Transverse colon (tissue), 4 donors: ENCODE data around the gene RUNX3. TPM values are rescaled to one million over a fixed set of nuclear protein-coding genes. Genes with fewer than 3 reads are reported as not detected.

ENCODE experiments used
- DNase-seq: peaks from one replicate; pipeline ENCODE4 v3.0.0-alpha.2; 2019
- H3K27ac ChIP-seq, 4 donors: fragments of 200-600 bp; sonication (generic); 2 replicates each; pipeline ENCODE4 v1.5.1; 2016 to 2018; ENCODE audit warnings: inconsistent platforms in 4 of 4
- H3K27me3 ChIP-seq: fragments of 200-600 bp; sonication (generic); 2 replicates; pipeline ENCODE4 v1.5.1; 2017; ENCODE audit warnings: inconsistent platforms
- H3K36me3 ChIP-seq, 4 donors: fragments of 200-600 bp; sonication (generic); 2 replicates each; pipeline ENCODE4 v1.5.1; 2017 to 2019; ENCODE audit warnings: inconsistent platforms in 4 of 4
- H3K4me1 ChIP-seq, 4 donors: fragments of 200-600 bp; sonication (generic); 2 replicates each; pipeline ENCODE4 v1.5.1; 2017 to 2020; ENCODE audit warnings: inconsistent platforms in 4 of 4
- H3K4me3 ChIP-seq, 4 donors: fragments of 200-600 bp; sonication (generic); 1 replicate in 1 of 4; 2 replicates in 3 of 4; pipeline versions ENCODE4 v1.5.1 to v1.6.1; 2017 to 2019; ENCODE audit warnings: inconsistent platforms in 4 of 4
- H3K9me3 ChIP-seq, 2 donors: fragments of 200-600 bp; sonication (generic); 2 replicates each; pipeline ENCODE4 v1.5.1; 2017 to 2019; ENCODE audit warnings: inconsistent platforms in 2 of 2
- CTCF ChIP-seq, 5 experiments: fragments of 200-600 bp in 3 of 5; fragments of 450-650 bp in 2 of 5; sonication (generic) in 3 of 5; IDR thresholded peaks; 1 replicate in 2 of 5; 2 replicates in 3 of 5; pipeline ENCODE4 v1.5.1; 2016 to 2017; ENCODE audit warnings: antibody characterized with exemption in 5 of 5, inconsistent platforms in 3 of 5, mild to moderate bottlenecking in 2 of 5, moderate library complexity in 1 of 5
- EP300 ChIP-seq: sonication (generic); formaldehyde crosslinking; IDR thresholded peaks from one replicate; pipeline ENCODE4 v1.6.1; 2017; ENCODE audit warnings: antibody characterized with exemption, low read depth
- POLR2A ChIP-seq: fragments of 450-650 bp; IDR thresholded peaks from one replicate; pipeline ENCODE4 v1.6.1; 2016; ENCODE audit warnings: antibody characterized with exemption, mild to moderate bottlenecking, moderate library complexity
- POLR2AphosphoS5 ChIP-seq, 3 donors: sonication (generic); formaldehyde crosslinking; IDR thresholded peaks; one replicate each; pipeline ENCODE4 v1.6.1; 2016; ENCODE audit warnings: antibody characterized with exemption in 3 of 3
- WGBS, 2 donors: methylation state at CpG; one replicate each; pipeline ENCODE4 v1.1.5; 2018; ENCODE audit warnings: low coverage in 1 of 2; 5-methylcytosine and 5-hydroxymethylcytosine counted together
- in situ Hi-C, 4 donors: fragments of 200-750 bp; cut with MboI; loops; one replicate each; pipeline versions ENCODE4 v1.15.0 to v1.15.1; 2017; ENCODE audit warnings: low sequenced_read_pairs in 3 of 4, low pct_ligation_motif_present in 1 of 4, low pct_unique_long_range_greater_than_20kb in 1 of 4
- intact Hi-C: fragments of 100-400 bp; cut with DNase I; formaldehyde crosslinking; loops from one replicate; pipeline ENCODE4 v1.15.1; 2023; ENCODE audit warnings: low total_unique reads
- total RNA-seq, 4 donors: library from RNA; depleted of rRNA; stranded (reverse); fragments of >200 nt; gene quantifications; one replicate each; pipeline ENCODE4 v1.1.0, GENCODE V29; 2016

Gene RUNX3
- total RNA-seq, 4 donors from 2014 or later = 1.5 to 4.8 (median 3.4) TPM

- Histone ChIP-seq H3K9me3 (no peaks in the 10 kb centered on the region), H3K4me1 (peaks cover 0 to 16% (median 11%) of the 10 kb centered on the region in 4 donors), H3K27ac (no peak overlapping the region), H3K4me3 (no peak overlapping the region), H3K36me3 (no peaks in the 10 kb centered on the region), H3K27me3 (no peaks in the 10 kb centered on the region)
- in situ Hi-C loops = loop anchor here in 1 of 4 donors (10.0 kb wide), 1 partner anchor 46 kb away; no protein-coding TSS in a partner anchor
- peak; percentile 6 for DNase-seq
- WGBS, 2 donors = 67 to 83% methylated on average over 1 to 12 of the region's 12 CpGs
- TF ChIP-seq EP300 = no peak
- TF ChIP-seq CTCF (IDR thresholded peaks at IDR 0.05) = no peak
- no peak for TF ChIP-seq POLR2A
- TF ChIP-seq POLR2AphosphoS5 (IDR thresholded peaks at IDR 0.05) = no peak
- intact Hi-C loops = no loop called here
These were observed 28.9 kb downstream of the RUNX3 start for GRCh38 chr1:24900985-24901781.

GRCh38 chr1:24900486-24900849 lies 29.6 kb downstream of the RUNX3 start:
- Histone ChIP-seq H3K4me1 (peaks cover 0 to 16% (median 11%) of the 10 kb centered on the region in 4 donors), H3K9me3 (no peaks in the 10 kb centered on the region), H3K36me3 (no peaks in the 10 kb centered on the region), H3K27me3 (no peaks in the 10 kb centered on the region), H3K4me3 (no peak overlapping the region), H3K27ac (no peak overlapping the region)
- WGBS, 2 donors = 69% methylated on average over 9 of the region's 9 CpGs; no CpG with 5 or more reads in 1 of the 2 donors
- DNase-seq = peak; percentile 6
- TF ChIP-seq CTCF (IDR thresholded peaks at IDR 0.05) (no peak), EP300 (no peak), POLR2AphosphoS5 (IDR thresholded peaks at IDR 0.05) (no peak)
- in situ Hi-C loops (loop anchor here in 1 of 4 donors (10.0 kb wide), 1 partner anchor 46 kb away; no protein-coding TSS in a partner anchor), intact Hi-C loops (no loop called here)

- TF ChIP-seq EP300 (no peak), POLR2AphosphoS5 (IDR thresholded peaks at IDR 0.05) (no peak), CTCF (IDR thresholded peaks at IDR 0.05) (no peak), POLR2A (no peak)
- H3K27ac ChIP-seq = no peak overlapping the region
- intact Hi-C loops = no loop called here
- H3K36me3 ChIP-seq = no peaks in the 10 kb centered on the region
- H3K4me3 ChIP-seq = no peak overlapping the region
- in situ Hi-C loops = loop anchor here in 1 of 4 donors (10.0 kb wide), 1 partner anchor 45 kb away; no protein-coding TSS in a partner anchor
- WGBS, 2 donors = 70 to 85% methylated on average over 4 to 14 of the region's 14 CpGs
- H3K9me3 ChIP-seq = no peaks in the 10 kb centered on the region
- peak; percentile 4 for DNase-seq
- no peaks in the 10 kb centered on the region for H3K27me3 ChIP-seq
- H3K4me1 ChIP-seq = peaks cover 0 to 16% (median 11%) of the 10 kb centered on the region in 4 donors
These were observed 30.2 kb downstream of the RUNX3 start for GRCh38 chr1:24899581-24900485.

- no peak for TF ChIP-seq POLR2A
- TF ChIP-seq EP300 = no peak
- TF ChIP-seq CTCF (IDR thresholded peaks at IDR 0.05) = no peak
- TF ChIP-seq POLR2AphosphoS5 (IDR thresholded peaks at IDR 0.05) = no peak
- WGBS, 2 donors = 77% methylated on average over 8 of the region's 8 CpGs; no CpG with 5 or more reads in 1 of the 2 donors
- no peaks in the 10 kb centered on the region for H3K9me3 ChIP-seq
- in situ Hi-C loops (no loop called here), intact Hi-C loops (no loop called here)
- H3K27ac ChIP-seq = no peak overlapping the region
- DNase-seq = peak; percentile 5
- peaks cover 0 to 20% (median 12%) of the 10 kb centered on the region in 4 donors for H3K4me1 ChIP-seq
- no peaks in the 10 kb centered on the region for H3K36me3 ChIP-seq
- no peaks in the 10 kb centered on the region for H3K27me3 ChIP-seq
- H3K4me3 ChIP-seq = no peak overlapping the region
These were observed 31.1 kb downstream of the RUNX3 start for GRCh38 chr1:24898909-24899439.
